Activated CD4-positive, alpha-beta T cell treated with anti-CD3 and anti-CD28 coated beads for 4 hours (primary cell): Measurements from ENCODE around the gene SRPK2.

Source experiments
- DNase-seq, 2 donors: peaks; one replicate each; pipeline ENCODE4 v3.0.0-alpha.2; 2020

SRPK2 gene

DNA sequence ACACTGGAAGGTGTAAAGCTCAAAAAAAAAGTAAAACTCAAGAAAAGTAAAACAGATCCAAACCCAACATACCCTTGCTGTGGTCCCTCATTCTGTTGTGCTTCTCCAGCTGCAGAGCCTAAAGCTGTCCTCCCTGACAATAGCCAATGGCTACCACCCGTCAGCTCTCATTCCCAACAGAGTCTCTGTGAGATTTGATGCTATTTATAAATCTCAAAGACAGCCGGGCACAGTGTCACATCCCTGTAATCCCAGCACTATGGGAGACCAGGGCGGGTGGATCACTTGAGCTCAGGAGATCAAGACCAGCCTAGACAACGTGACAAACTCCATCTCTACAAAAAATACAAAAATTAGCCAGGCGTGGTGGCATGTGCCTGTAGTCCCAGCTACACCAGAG lies 258.7 kb downstream of the SRPK2 start:
- DNase-seq, result no peak

DNA sequence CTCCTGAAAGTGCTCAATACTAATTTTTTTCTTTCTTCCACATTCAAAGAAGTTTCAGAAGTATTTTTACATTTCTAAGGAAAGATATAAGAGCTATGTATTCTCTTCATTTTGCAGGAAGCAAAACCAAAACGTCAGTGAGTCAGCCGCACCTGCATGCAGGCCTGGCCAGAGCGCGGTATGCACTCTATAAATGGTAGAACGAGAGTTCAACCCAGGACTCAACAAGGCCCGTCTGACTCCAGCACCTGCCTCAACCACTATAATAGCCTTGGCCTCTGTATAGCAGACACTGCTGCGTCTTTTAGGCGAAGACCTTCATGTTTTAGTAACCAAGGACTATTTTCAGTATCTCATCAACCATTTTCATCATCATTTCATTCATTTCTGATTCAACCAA lies 261.5 kb downstream of the SRPK2 start:
- no peak for DNase-seq

DNA sequence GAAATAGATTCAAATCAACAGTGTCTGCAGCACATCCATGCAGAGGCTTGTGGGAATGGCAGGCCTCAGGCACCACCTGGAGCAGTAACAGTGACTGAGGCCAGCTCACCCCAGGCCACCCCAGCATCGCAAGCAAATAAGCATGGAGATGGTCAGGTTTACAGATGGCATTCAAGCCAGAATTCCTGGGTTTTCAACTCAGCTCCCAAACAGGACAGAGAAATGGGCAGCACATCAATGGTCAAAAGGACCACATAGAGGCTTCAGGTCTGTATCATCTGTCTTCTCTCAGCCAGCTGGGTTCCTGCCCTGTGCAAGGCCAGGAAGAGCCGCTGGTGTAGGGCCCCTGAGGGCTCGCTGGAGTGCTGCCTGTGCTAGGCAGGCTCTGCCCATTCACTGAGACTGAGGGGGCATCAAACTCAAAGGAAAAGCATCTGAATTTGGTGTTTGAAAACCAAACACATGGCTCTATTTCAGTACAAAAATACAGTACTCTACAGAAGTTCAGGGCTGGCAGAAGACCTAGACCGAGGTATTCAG lies 262.2 kb downstream of the SRPK2 start:
- no peak for DNase-seq

DNA sequence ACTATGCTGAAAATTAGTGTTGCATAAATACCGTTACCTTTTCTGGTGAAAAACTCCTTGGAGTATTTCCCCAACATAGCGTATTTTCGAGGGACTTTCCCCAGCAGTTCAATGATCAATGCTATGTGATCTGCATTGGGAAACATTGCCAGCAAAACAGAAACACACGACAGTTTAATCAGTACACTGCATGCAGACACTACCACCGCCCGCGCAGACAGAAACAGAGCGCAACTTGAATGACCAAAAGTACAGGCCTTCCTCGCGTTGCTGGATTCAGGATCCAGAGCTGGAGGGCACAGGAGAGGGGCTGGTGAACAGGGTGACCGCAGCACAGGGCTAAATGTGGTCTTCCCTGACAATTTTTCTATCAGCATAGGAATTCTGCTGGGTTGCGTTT lies 263.0 kb downstream of the SRPK2 start:
- DNase-seq, result no peak

DNA sequence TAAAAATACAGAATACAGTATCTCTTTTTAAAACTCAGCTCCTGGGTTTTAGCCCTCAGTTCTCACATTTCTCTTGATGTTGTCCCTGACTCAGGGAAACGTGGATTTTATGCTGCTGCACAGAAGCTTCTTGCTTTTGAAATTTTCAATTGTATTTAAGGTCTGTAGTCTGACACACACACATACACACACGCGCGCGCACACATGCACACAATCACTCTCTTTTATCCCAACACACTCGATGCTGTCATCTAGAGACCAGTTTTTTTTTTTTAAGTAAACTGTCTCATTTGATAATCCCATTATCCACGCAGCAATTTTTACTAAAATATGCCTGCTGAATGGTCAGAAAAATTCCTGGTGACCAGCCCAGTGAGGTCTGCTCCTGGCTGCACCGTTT lies 266.1 kb downstream of the SRPK2 start:
- no peak for DNase-seq

GRCh38 chr7:105118612-105119600 lies 269.8 kb downstream of the SRPK2 start:
- no peak for DNase-seq

GRCh38 chr7:105112440-105113418 lies 276.0 kb downstream of the SRPK2 start:
- DNase-seq, result no peak

DNA sequence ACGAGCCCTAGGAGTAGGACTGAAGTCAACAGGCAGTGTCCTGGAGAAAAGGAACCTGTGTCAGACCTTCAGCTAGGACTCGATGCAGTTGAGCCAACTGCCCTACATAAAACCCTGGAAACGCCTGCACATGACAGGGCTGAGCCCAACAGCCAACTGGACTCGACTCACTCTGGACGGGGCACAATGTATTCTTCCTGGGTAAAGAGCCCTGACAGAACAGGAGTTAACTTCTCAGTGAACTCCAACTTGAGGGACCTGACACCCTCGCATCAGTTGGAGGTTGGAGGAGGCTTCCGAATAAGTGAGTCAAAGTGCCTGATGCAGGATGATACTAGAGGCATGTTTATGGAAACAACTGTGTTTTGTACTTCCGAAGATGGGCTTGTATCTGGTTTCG lies 281.3 kb downstream of the SRPK2 start:
- no peak for DNase-seq

DNA sequence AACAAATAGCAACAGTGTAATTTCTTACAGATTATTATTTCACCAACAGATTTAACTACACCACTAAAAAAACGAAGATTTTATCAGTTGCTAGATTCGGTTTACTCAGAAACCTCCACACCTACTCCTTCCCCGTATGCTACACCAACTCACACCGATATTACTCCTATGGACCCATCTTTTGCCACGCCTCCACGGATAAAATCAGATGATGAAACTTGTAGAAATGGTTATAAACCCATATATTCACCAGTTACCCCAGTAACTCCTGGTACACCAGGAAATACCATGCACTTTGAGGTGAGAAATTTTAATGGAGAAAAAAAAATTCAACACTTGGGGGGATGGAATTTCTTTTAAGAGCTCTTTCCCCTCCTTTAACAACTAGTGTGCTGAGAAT lies 282.2 kb downstream of the SRPK2 start:
- no peak for DNase-seq

DNA sequence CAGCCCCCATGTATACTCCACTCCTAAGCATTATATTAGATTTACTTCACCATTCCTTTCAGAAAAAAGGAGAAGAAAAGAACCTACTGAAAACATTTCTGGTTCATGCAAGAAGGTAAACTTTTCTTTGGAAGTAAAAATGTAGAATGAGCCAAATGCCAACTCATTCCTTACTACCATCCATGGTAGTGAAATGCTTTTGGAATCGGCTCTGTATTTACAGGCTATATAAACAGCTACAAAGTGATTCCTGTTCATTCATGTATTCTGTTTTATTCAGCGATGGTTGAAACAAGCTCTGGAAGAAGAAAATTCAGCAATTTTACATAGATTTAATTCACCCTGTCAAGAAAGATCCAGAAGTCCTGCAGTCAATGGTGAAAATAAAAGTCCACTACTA lies 283.1 kb downstream of the SRPK2 start:
- DNase-seq, result no peak

DNA sequence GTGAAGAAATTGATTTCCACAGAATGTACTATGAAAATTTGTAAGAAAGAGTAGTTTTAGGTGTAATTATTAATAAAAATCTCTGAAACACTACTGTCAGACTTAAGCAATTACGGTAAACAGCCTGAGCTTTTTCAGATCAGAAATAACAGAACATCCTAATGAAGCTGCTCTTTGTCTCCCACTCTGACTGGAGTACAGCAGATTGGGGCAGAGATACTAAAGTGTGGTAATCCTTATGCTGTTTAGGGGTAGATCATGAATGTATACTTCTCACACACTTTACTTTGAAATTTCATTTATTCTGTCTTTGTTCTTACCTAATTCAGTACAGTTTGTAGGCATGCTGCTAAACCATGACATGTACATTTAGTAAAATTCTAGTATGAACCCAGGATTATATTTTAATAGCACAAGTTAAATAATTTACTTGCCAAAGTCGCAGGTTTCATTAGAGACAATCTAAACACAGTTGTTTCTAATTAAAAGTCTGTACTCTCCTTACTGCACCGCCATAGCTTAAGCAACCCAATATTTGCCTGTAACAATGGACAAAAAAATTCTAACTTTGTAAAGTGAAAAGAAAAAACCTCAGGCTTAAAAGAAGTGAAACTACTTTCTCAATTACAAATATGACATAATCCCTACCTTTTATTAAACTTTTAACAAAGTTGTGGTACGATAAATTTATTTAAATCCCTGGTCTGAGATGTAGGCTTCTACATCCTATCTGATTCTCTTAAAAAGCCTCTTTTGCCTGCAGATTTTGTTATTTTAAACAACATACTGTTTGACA lies 286.0 kb downstream of the SRPK2 start:
- DNase-seq, result no peak

- DNase-seq, result no peak
Observed at GRCh38 chr7:105101864-105102263, 286.9 kb downstream of the SRPK2 start.

DNA sequence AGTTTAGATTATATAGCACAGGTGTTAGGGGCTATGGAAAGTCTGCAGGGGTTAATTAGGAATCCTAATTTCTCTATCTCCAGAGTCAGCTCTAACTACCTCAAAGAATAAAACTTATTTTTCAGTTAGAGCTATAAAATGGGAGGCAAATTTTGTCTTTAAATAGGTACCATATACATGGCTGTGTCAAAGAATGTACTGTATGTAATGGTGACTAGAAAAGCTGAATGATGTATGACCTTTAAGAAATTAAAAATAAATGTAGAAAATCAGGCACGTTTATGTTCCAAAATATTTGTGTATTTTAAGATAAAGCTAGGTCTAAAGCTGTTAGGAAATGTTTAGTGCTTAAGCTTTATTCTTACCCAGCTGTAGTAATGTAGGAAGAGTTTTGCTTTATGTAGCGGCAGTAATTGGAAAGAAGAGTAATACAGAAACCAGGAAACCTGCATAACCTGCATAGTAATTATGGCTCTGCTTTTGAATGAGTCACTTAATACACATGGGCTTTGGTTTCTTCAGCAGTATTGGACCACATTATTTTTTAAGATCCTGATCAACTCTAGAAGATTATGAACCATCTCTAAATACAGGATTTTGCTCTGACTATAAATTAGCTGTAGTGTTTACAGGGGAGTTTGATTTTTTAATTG lies 289.7 kb downstream of the SRPK2 start:
- no peak for DNase-seq

- DNase-seq, result no peak
Observed at GRCh38 chr7:105097619-105098018, 291.1 kb downstream of the SRPK2 start.

- DNase-seq, result no peak
Observed at GRCh38 chr7:105096306-105096705, 292.4 kb downstream of the SRPK2 start.

- no peak for DNase-seq
Observed at GRCh38 chr7:105094966-105095365, 293.8 kb downstream of the SRPK2 start.

DNA sequence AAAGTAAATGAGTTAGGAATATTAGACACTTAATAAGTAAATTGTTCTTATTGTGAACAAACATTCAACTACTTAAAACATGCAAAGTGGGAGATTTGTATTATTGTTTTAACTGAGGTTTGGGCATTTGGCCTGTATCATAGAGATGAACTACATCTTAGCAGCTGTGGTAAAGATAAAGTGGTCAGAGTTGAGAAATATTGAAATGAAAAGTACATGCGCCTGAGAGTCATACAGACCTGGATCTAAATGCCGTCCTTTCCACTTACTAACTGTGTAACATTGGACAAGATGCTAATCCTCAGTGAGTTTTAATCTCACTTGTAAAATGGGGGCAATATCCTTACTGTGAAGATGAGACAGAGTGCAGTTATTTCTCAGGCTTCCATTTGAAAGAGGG lies 300.3 kb downstream of the SRPK2 start:
- no peak for DNase-seq

DNA sequence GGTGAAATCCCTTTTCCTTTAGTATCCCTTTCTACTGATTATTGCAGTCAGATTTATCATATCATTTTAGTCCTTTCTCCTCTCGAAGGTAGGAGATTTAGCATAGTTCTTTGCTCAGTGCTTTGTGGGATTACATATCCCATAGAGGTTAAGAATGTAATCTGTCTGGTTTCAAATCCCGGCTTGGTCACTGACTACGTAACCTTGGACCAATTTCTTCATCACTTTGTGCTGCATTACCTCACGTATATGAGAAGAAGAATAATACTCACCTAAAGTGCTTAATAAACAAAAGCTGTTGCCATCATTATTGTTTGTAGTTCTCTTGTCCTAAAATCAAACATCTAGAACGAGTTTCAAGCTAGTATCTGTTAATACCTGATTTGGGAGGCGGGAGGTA lies 300.7 kb downstream of the SRPK2 start:
- DNase-seq, result no peak

- no peak for DNase-seq
Observed at GRCh38 chr7:105086850-105087249, 301.9 kb downstream of the SRPK2 start.

DNA sequence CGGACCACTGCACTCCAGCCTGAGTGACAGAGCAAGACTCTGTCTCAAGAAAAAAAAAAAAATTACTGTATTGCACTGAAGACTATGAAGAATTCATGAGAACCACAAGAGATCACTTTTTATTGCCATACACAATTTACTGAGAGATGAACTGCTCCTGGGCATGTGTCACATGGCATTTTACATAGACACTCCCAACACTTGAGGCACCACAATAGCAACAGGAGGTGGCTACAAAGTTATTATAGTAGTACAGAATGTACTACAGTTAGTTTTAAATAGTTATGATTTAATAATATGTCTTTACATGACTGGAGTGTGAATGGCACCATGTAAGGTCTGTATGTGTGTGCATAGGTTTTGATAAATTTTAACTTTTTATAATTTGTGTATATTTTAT lies 304.1 kb downstream of the SRPK2 start:
- no peak for DNase-seq

GRCh38 chr7:105079348-105079747 lies 309.4 kb downstream of the SRPK2 start:
- no peak for DNase-seq

GRCh38 chr7:105073143-105073542 lies 315.6 kb downstream of the SRPK2 start:
- no peak for DNase-seq
